PC-3 (cell line): ENCODE data around the gene FBXO9. TPM values are rescaled to one million over a fixed set of nuclear protein-coding genes. Genes with fewer than 3 reads are reported as not detected.

ENCODE experiments used
- ATAC-seq: fragments of 200-7000 bp; cut with Tn5 transposase; 2 replicates; pipeline ENCODE4 v1.9.1; 2020; ENCODE audit warnings: mild to moderate bottlenecking, moderate library complexity
- BruUV-seq: library from RNA; stranded (reverse); fragments of 400-500 nt; replicated peaks from 2 replicates; lab custom pipeline; 2021; lab: Mats Ljungman, UMichigan
- CTCF ChIA-PET: fragments of 300-600 bp; sonication (Branson Sonifier 250); formaldehyde crosslinking; loops from one replicate; lab custom pipeline; 2022; ENCODE audit warnings: antibody characterized with exemption; lab: Charles Lee
- POLR2A ChIA-PET: fragments of 300-600 bp; sonication (Branson Sonifier 250); formaldehyde crosslinking; loops from one replicate; lab custom pipeline; 2022; ENCODE audit warnings: antibody characterized with exemption; ENCODE audit not compliant: unreplicated experiment; lab: Charles Lee
- DNase-seq: peaks from one replicate; pipeline ENCODE4 v3.0.0-alpha.2; 2015
- H2AFZ ChIP-seq: fragments of 300-600 bp; sonication (generic); 2 replicates; pipeline ENCODE4 v1.6.0; 2016; ENCODE audit warnings: antibody characterized with exemption, low read length
- H3F3A ChIP-seq: fragments of 300-600 bp; sonication (generic); one replicate; pipeline ENCODE4 v1.6.0; 2017; ENCODE audit warnings: antibody characterized with exemption, low read length, control low read depth, mild to moderate bottlenecking; ENCODE audit not compliant: unreplicated experiment
- H3K27ac ChIP-seq: fragments of 300-600 bp; sonication (generic); 2 replicates; pipeline ENCODE4 v1.5.1; 2016; ENCODE audit warnings: mild to moderate bottlenecking, low read length
- H3K27me3 ChIP-seq: fragments of 300-600 bp; sonication (generic); 2 replicates; pipeline ENCODE4 v1.6.1; 2016; ENCODE audit warnings: low read length, mixed read lengths
- H3K36me3 ChIP-seq: fragments of 300-600 bp; sonication (generic); 2 replicates; pipeline ENCODE4 v1.6.1; 2016; ENCODE audit warnings: low read depth, mixed run types, low read length, mixed read lengths
- H3K4me1 ChIP-seq: fragments of 300-600 bp; sonication (generic); 2 replicates; pipeline ENCODE4 v1.5.1; 2016; ENCODE audit warnings: low read length; ENCODE audit not compliant: insufficient read depth
- H3K4me2 ChIP-seq: fragments of 300-600 bp; sonication (generic); 2 replicates; pipeline ENCODE4 v1.6.0; 2016; ENCODE audit warnings: low read length
- H3K4me3 ChIP-seq: fragments of 300-600 bp; sonication (generic); 2 replicates; pipeline ENCODE4 v1.5.1; 2016; ENCODE audit warnings: mild to moderate bottlenecking, low read length, mixed read lengths
- H3K79me2 ChIP-seq: fragments of 300-600 bp; sonication (generic); 2 replicates; pipeline ENCODE4 v1.6.1; 2017; ENCODE audit warnings: low read length, mixed read lengths
- H3K9ac ChIP-seq: fragments of 300-600 bp; sonication (generic); 2 replicates; pipeline ENCODE4 v1.6.0; 2016; ENCODE audit warnings: mild to moderate bottlenecking, low read length
- H3K9me2 ChIP-seq: fragments of 300-600 bp; sonication (generic); replicated peaks from 2 replicates; pipeline ENCODE4 v1.6.1; 2016; ENCODE audit warnings: mixed run types, low read length, mixed read lengths
- H3K9me3 ChIP-seq: fragments of 300-600 bp; sonication (generic); 2 replicates; pipeline ENCODE4 v1.6.1; 2016; ENCODE audit warnings: low read length, mixed read lengths
- H4K20me1 ChIP-seq: fragments of 300-600 bp; sonication (generic); 2 replicates; pipeline ENCODE4 v1.6.1; 2016; ENCODE audit warnings: low read length, mixed read lengths
- CTCF ChIP-seq: fragments of 300-600 bp; sonication (generic); conservative IDR thresholded peaks from 2 replicates; pipeline ENCODE4 v1.5.1; 2017; ENCODE audit warnings: antibody characterized with exemption, low read depth, mild to moderate bottlenecking, low read length
- EZH2 ChIP-seq: fragments of 300-600 bp; sonication (generic); IDR thresholded peaks from one replicate; pipeline ENCODE4 v1.6.1; 2017; ENCODE audit warnings: antibody characterized with exemption, mild to moderate bottlenecking, low read length; ENCODE audit not compliant: unreplicated experiment
- EZH2phosphoT487 ChIP-seq: fragments of 300-600 bp; sonication (generic); IDR thresholded peaks from 2 replicates; pipeline ENCODE4 v1.6.1; 2018; ENCODE audit warnings: mild to moderate bottlenecking, antibody characterized with exemption, low read length, borderline replicate concordance
- intact Hi-C: fragments of 100-400 bp; cut with micrococcal nuclease; formaldehyde crosslinking; loops from 2 replicates; pipeline ENCODE4 v1.9.0; 2023
- total RNA-seq: library from RNA; depleted of rRNA; stranded (reverse); fragments of >200 nt; gene quantifications from 2 replicates; pipeline ENCODE4 v1.2.3, GENCODE V29; 2014

FBXO9 gene
- total RNA-seq, 1 experiment from 2014 or later = 54.6 TPM

- ChIA-PET CTCF (no interaction called here), POLR2A (interaction anchor here (0.7 kb wide), 1 partner anchor 78 kb away, joined by 4 read pairs; no protein-coding TSS in a partner anchor)
- Histone ChIP-seq H3K9me3 (no peaks in the 10 kb centered on the region), H2AFZ (no peak overlapping the region), H3K9me2 (no peaks in the 10 kb centered on the region), H3F3A (no peaks in the 10 kb centered on the region), H3K27me3 (no peaks in the 10 kb centered on the region), H3K4me3 (no peak overlapping the region), H3K4me1 (no peaks in the 10 kb centered on the region), H3K36me3 (peaks cover 3% of the 10 kb centered on the region; the same call in 1 of the 2 replicates), H4K20me1 (no peaks in the 10 kb centered on the region), H3K79me2 (no peaks in the 10 kb centered on the region), H3K9ac (no peak overlapping the region), H3K4me2 (no peak overlapping the region), H3K27ac (no peak overlapping the region)
- DNase-seq (peak; percentile 21), ATAC-seq (no peak)
- TF ChIP-seq CTCF (no peak), EZH2phosphoT487 (no peak), EZH2 (no peak)
- intact Hi-C loops = no loop called here
- BruUV-seq = no TSS peak
Measured at GRCh38 chr6:53033764-53034163, 31.4 kb upstream of the FBXO9 start.

GRCh38 chr6:53035549-53036213 lies 29.5 kb upstream of the FBXO9 start:
- DNase-seq (no peak), ATAC-seq (no peak)
- no peak overlapping the region for H2AFZ ChIP-seq
- H4K20me1 ChIP-seq = no peaks in the 10 kb centered on the region
- intact Hi-C loops = no loop called here
- no TSS peak for BruUV-seq
- no peaks in the 10 kb centered on the region for H3K79me2 ChIP-seq
- H3K4me2 ChIP-seq = no peak overlapping the region
- no peaks in the 10 kb centered on the region for H3K27me3 ChIP-seq
- no peaks in the 10 kb centered on the region for H3K9me3 ChIP-seq
- ChIA-PET POLR2A (no interaction called here), CTCF (no interaction called here)
- no peak overlapping the region for H3K9ac ChIP-seq
- peaks cover 13% of the 10 kb centered on the region for H3K36me3 ChIP-seq
- peaks cover 2% of the 10 kb centered on the region for H3K4me1 ChIP-seq
- TF ChIP-seq EZH2 = no peak
- no peak for TF ChIP-seq EZH2phosphoT487
- no peak for TF ChIP-seq CTCF
- no peak overlapping the region for H3K4me3 ChIP-seq
- no peaks in the 10 kb centered on the region for H3F3A ChIP-seq
- no peak overlapping the region for H3K27ac ChIP-seq
- no peaks in the 10 kb centered on the region for H3K9me2 ChIP-seq

GRCh38 chr6:53038141-53038540 lies 27.1 kb upstream of the FBXO9 start:
- Histone ChIP-seq H3K4me1 (peaks cover 24% of the 10 kb centered on the region), H3K36me3 (peaks cover 15% of the 10 kb centered on the region), H3K27me3 (no peaks in the 10 kb centered on the region), H3K4me3 (no peak overlapping the region), H3K9me2 (no peaks in the 10 kb centered on the region), H3K27ac (no peak overlapping the region), H3F3A (peaks cover 5% of the 10 kb centered on the region), H4K20me1 (no peaks in the 10 kb centered on the region), H3K9me3 (no peaks in the 10 kb centered on the region), H3K79me2 (no peaks in the 10 kb centered on the region), H3K4me2 (no peak overlapping the region), H2AFZ (no peak overlapping the region), H3K9ac (no peak overlapping the region)
- intact Hi-C loops = no loop called here
- no TSS peak for BruUV-seq
- no peak for TF ChIP-seq EZH2
- TF ChIP-seq EZH2phosphoT487 = no peak
- TF ChIP-seq CTCF = no peak
- ATAC-seq = no peak
- DNase-seq = no peak
- ChIA-PET POLR2A (no interaction called here), CTCF (no interaction called here)
